ENCODE measurements around the gene CARD9. TPM values are rescaled to one million over a fixed set of nuclear protein-coding genes. Genes with fewer than 3 reads are reported as not detected.
"Not testable (repeated sequence)": the region's sequence is repeated elsewhere in the genome, so short reads cannot be mapped to it uniquely, and the experiment has no call there.

Gene CARD9
- total and polyA plus RNA-seq, 2 of the 8 experiments (the other 6 are each of a cell fraction or from before 2014, with no cell fraction given): 0.15 to 1.1 TPM

- H2AFZ ChIP-seq (ENCODE audit: low read length); H3K14ac ChIP-seq (ENCODE audit: insufficient read length); FAIRE-seq; H3K56ac ChIP-seq (replicated peaks; ENCODE audit: insufficient read length, low read depth, low read length); H3K4ac ChIP-seq (replicated peaks; ENCODE audit: insufficient read length, low read depth, low read length); H3K23ac ChIP-seq (ENCODE audit: insufficient read length); H4K20me1 ChIP-seq (replicated peaks in 1 of 2; ENCODE audit: control insufficient read depth in 1 of 2, insufficient read depth in 2 of 2, low read length in 2 of 2); DNase-seq (ENCODE audit: low read depth in 1 of 2, low spot score in 2 of 2); H4K91ac ChIP-seq (replicated peaks; ENCODE audit: insufficient read length, low read length); H2BK12ac ChIP-seq (ENCODE audit: low read depth, low read length); H2BK120ac ChIP-seq (replicated peaks; ENCODE audit: low read depth, low read length); H3K4me1 ChIP-seq (replicated peaks in 1 of 4; ENCODE audit: control insufficient read depth in 3 of 4, insufficient read depth in 4 of 4, low read length in 3 of 4); H3K4me2 ChIP-seq (ENCODE audit: insufficient read depth in 1 of 2, low read depth in 2 of 2, low read length in 2 of 2); H3K36me3 ChIP-seq (ENCODE audit: control insufficient read depth in 2 of 4, insufficient read depth in 4 of 4, low read length in 3 of 4); H3K27me3 ChIP-seq (replicated peaks in 1 of 4; ENCODE audit: control insufficient read depth in 3 of 4, extremely low read depth in 1 of 4, insufficient read depth in 3 of 4, low read length in 3 of 4); POLR2A ChIA-PET (ENCODE audit: partially characterized antibody); H4K8ac ChIP-seq (ENCODE audit: extremely low read depth, insufficient read depth, low read length); H2BK15ac ChIP-seq (ENCODE audit: low read length); H3K23me2 ChIP-seq (ENCODE audit: low read depth, low read length); H2BK20ac ChIP-seq (ENCODE audit: low read length); H3K79me2 ChIP-seq (ENCODE audit: control insufficient read depth in 1 of 2, insufficient read depth in 2 of 2, low read length in 2 of 2); H3K4me3 ChIP-seq (ENCODE audit: extremely low read depth in 1 of 4, insufficient read depth in 2 of 4, low read depth in 3 of 4, low read length in 4 of 4); H3K27ac ChIP-seq (ENCODE audit: low read depth, low read length); H2AK5ac ChIP-seq (ENCODE audit: low read depth, low read length); H4K5ac ChIP-seq (ENCODE audit: insufficient read length, low read depth, low read length); H3K9me3 ChIP-seq (ENCODE audit: insufficient read depth in 2 of 2, low read depth in 1 of 2, low read length in 1 of 2); H3K79me1 ChIP-seq (ENCODE audit: low read depth, low read length); H2BK5ac ChIP-seq (ENCODE audit: low read depth, low read length); H3K18ac ChIP-seq (ENCODE audit: extremely low read depth, low read length); H3K9ac ChIP-seq (replicated peaks in 1 of 4; ENCODE audit: extremely low read depth in 1 of 4, low read depth in 3 of 4, low read length in 3 of 4): not testable (repeated sequence)
- CTCF ChIA-PET (ENCODE audit: partially characterized antibody): interaction anchor here (0.6 to 1.0 kb wide), 2 partner anchors 37 to 268 kb away, joined by 3 read pairs; no protein-coding TSS in a partner anchor
Measured at GRCh38 chr9:136320972-136321371, 52.5 kb downstream of the CARD9 start.

GRCh38 chr9:136319955-136320354 is 53.5 kb downstream of the CARD9 start:
- H3K56ac ChIP-seq (replicated peaks; ENCODE audit: insufficient read length, low read depth, low read length); H3K9ac ChIP-seq (replicated peaks in 1 of 4; ENCODE audit: extremely low read depth in 1 of 4, low read depth in 3 of 4, low read length in 3 of 4); FAIRE-seq; H3K23ac ChIP-seq (ENCODE audit: insufficient read length); H3K18ac ChIP-seq (ENCODE audit: extremely low read depth, low read length); H3K23me2 ChIP-seq (ENCODE audit: low read depth, low read length); H3K36me3 ChIP-seq (ENCODE audit: control insufficient read depth in 2 of 4, insufficient read depth in 4 of 4, low read length in 3 of 4); H4K5ac ChIP-seq (ENCODE audit: insufficient read length, low read depth, low read length); H2AFZ ChIP-seq (ENCODE audit: low read length); H3K27me3 ChIP-seq (replicated peaks in 1 of 4; ENCODE audit: control insufficient read depth in 3 of 4, extremely low read depth in 1 of 4, insufficient read depth in 3 of 4, low read length in 3 of 4); H2BK5ac ChIP-seq (ENCODE audit: low read depth, low read length); H4K20me1 ChIP-seq (replicated peaks in 1 of 2; ENCODE audit: control insufficient read depth in 1 of 2, insufficient read depth in 2 of 2, low read length in 2 of 2); H3K79me1 ChIP-seq (ENCODE audit: low read depth, low read length); H3K4me2 ChIP-seq (ENCODE audit: insufficient read depth in 1 of 2, low read depth in 2 of 2, low read length in 2 of 2); H3K27ac ChIP-seq (ENCODE audit: low read depth, low read length); H2BK15ac ChIP-seq (ENCODE audit: low read length); H2BK20ac ChIP-seq (ENCODE audit: low read length); H3K79me2 ChIP-seq (ENCODE audit: control insufficient read depth in 1 of 2, insufficient read depth in 2 of 2, low read length in 2 of 2); POLR2A ChIA-PET (ENCODE audit: partially characterized antibody); H4K8ac ChIP-seq (ENCODE audit: extremely low read depth, insufficient read depth, low read length); H2AK5ac ChIP-seq (ENCODE audit: low read depth, low read length); H3K14ac ChIP-seq (ENCODE audit: insufficient read length); H2BK120ac ChIP-seq (replicated peaks; ENCODE audit: low read depth, low read length); H3K4me1 ChIP-seq (replicated peaks in 1 of 4; ENCODE audit: control insufficient read depth in 3 of 4, insufficient read depth in 4 of 4, low read length in 3 of 4); H3K4me3 ChIP-seq (ENCODE audit: extremely low read depth in 1 of 4, insufficient read depth in 2 of 4, low read depth in 3 of 4, low read length in 4 of 4); H4K91ac ChIP-seq (replicated peaks; ENCODE audit: insufficient read length, low read length); H3K4ac ChIP-seq (replicated peaks; ENCODE audit: insufficient read length, low read depth, low read length); DNase-seq (ENCODE audit: low read depth in 1 of 2, low spot score in 2 of 2); H2BK12ac ChIP-seq (ENCODE audit: low read depth, low read length): not testable (repeated sequence)
- CTCF ChIA-PET (ENCODE audit: partially characterized antibody): interaction anchor here (1.0 to 1.5 kb wide), 3 partner anchors 15 to 36 kb away, joined by 3 to 4 read pairs (median 3); no protein-coding TSS in a partner anchor
- H3K9me3 ChIP-seq (ENCODE audit: insufficient read depth in 2 of 2, low read depth in 1 of 2, low read length in 1 of 2): peaks cover 8 to 17% of the 10 kb centered on the region in 2 experiments
- 90% methylated on average over 3 of the region's 3 CpGs; no CpG with 5 or more reads in 1 of the 2 experiments for WGBS, 2 experiments (ENCODE audit: extremely low coverage in 1 of 2, insufficient coverage in 1 of 2, insufficient read length in 1 of 2, insufficient replicate concordance in 2 of 2, low coverage in 1 of 2, low lambda C conversion rate in 2 of 2, missing lambda C conversion rate in 1 of 2)
